SK-N-DZ (cell line): ENCODE measurements around the gene RWDD3.

Experiments
- DNase-seq: peaks from one replicate; pipeline ENCODE4 v3.0.0-alpha.2; 2015; ENCODE audit warnings: low spot score

Gene RWDD3

GRCh38 chr1:95281781-95282517 is 47.9 kb downstream of the RWDD3 start:
- DNase-seq: no peak

GRCh38 chr1:95282518-95282895 is 48.5 kb downstream of the RWDD3 start:
- DNase-seq: no peak

GRCh38 chr1:95284420-95284819 is 50.4 kb downstream of the RWDD3 start:
- no peak for DNase-seq

- DNase-seq: no peak
Measured at GRCh38 chr1:95286479-95286878, 52.5 kb downstream of the RWDD3 start.

GRCh38 chr1:95287081-95287480 is 53.1 kb downstream of the RWDD3 start:
- DNase-seq: peak; percentile 52

GRCh38 chr1:95287825-95288224 is 53.8 kb downstream of the RWDD3 start:
- no peak for DNase-seq
